AG09319 (cell line): ENCODE results near the gene BLOC1S1.

ENCODE experiments used
- DNase-seq: peaks from one replicate; pipeline ENCODE4 v3.0.0-alpha.2; 2010; ENCODE audit warnings: low read depth; ENCODE audit errors: extremely low read depth
- CTCF ChIP-seq: IDR thresholded peaks from 2 replicates; pipeline ENCODE4 v1.5.1; 2011; ENCODE audit warnings: low read depth, mild to moderate bottlenecking, inconsistent platforms, low read length, moderate library complexity

Gene BLOC1S1

GRCh38 chr12:55686366-55687010, 29.4 kb upstream of the BLOC1S1 start:
- no peak for TF ChIP-seq CTCF
- no peak for DNase-seq

- no peak for TF ChIP-seq CTCF
- no peak for DNase-seq
Measured at GRCh38 chr12:55687746-55688145, 28.1 kb upstream of the BLOC1S1 start.

- no peak for DNase-seq
- TF ChIP-seq CTCF, result no peak
Measured at GRCh38 chr12:55688716-55689655, 26.9 kb upstream of the BLOC1S1 start.

- DNase-seq, result no peak
- TF ChIP-seq CTCF, result no peak
Measured at GRCh38 chr12:55692631-55693322, 23.1 kb upstream of the BLOC1S1 start.

GRCh38 chr12:55693323-55694187, 22.3 kb upstream of the BLOC1S1 start:
- no peak for TF ChIP-seq CTCF
- DNase-seq, result no peak

GRCh38 chr12:55694188-55694515, 21.7 kb upstream of the BLOC1S1 start:
- no peak for TF ChIP-seq CTCF
- DNase-seq, result no peak
